Vein endothelial cell (primary cell): ENCODE measurements around the gene ZNF518B. TPM values are rescaled to one million over a fixed set of nuclear protein-coding genes. Genes with fewer than 3 reads are reported as not detected.

Source experiments
- total RNA-seq: library from RNA; depleted of rRNA; stranded (reverse); fragments of >200 nt; gene quantifications from 2 replicates; pipeline ENCODE4 v1.2.3, GENCODE V29; 2012

ZNF518B gene
- total RNA-seq, result 32.0 and 36.4 TPM in 2 replicates

GRCh38 chr4:10457255-10457801 is at the start of gene ZNF518B:
TSS of gene ZNF518B (minus strand) at chr4:10457426. CDS start at chr4:10446328, 11,098 bp downstream.

Other genes with a start within 250 kb of the ZNF518B start
- not detected in 2 replicates for gene CLNK, start 227.3 kb upstream of the ZNF518B start, total RNA-seq